Left lung (tissue), 10 donors: ENCODE measurements around the gene ZNF547. TPM values are rescaled to one million over a fixed set of nuclear protein-coding genes. Genes with fewer than 3 reads are reported as not detected.

ENCODE experiments used
- ATAC-seq: fragments of 200-7000 bp; cut with Tn5 transposase; one replicate; pipeline ENCODE4 v1.9.1; 2020; ENCODE audit warnings: moderate library complexity
- DNase-seq, 4 donors: peaks; one replicate each; pipeline ENCODE4 v3.0.0-alpha.2; 2013 to 2020
- H3K27ac ChIP-seq, 2 donors: fragments of 200-600 bp; sonication (generic) in 1 of 2; one replicate each; pipeline versions ENCODE4 v1.5.0 to v1.8.0; 2020 to 2021
- H3K27me3 ChIP-seq, 2 donors: fragments of 200-600 bp; sonication (generic) in 1 of 2; one replicate each; pipeline versions ENCODE4 v1.5.0 to v1.8.0; 2020 to 2021
- H3K36me3 ChIP-seq, 2 donors: fragments of 200-600 bp; sonication (generic) in 1 of 2; one replicate each; pipeline versions ENCODE4 v1.5.0 to v1.8.0; 2020 to 2021
- H3K4me1 ChIP-seq, 2 donors: fragments of 200-600 bp; one replicate each; pipeline ENCODE4 v1.8.0; 2021
- H3K4me3 ChIP-seq, 2 donors: fragments of 200-600 bp; sonication (generic) in 1 of 2; one replicate each; pipeline versions ENCODE4 v1.5.0 to v1.8.0; 2020 to 2021; ENCODE audit warnings: mild to moderate bottlenecking in 1 of 2
- H3K9me3 ChIP-seq, 2 donors: fragments of 200-600 bp; sonication (generic) in 1 of 2; one replicate each; pipeline versions ENCODE4 v1.5.0 to v1.8.0; 2020 to 2021
- CTCF ChIP-seq, 2 donors: fragments of 200-600 bp; sonication (generic) in 1 of 2; IDR thresholded peaks; one replicate each; pipeline versions ENCODE4 v1.5.0 to v1.8.0; 2021; ENCODE audit warnings: antibody characterized with exemption in 2 of 2
- intact Hi-C, 2 donors: fragments of 100-400 bp; cut with DNase I; formaldehyde crosslinking; loops; one replicate each; pipeline versions ENCODE4 v1.11.2 to v1.14.2; 2022
- polyA plus RNA-seq, 6 donors: library from polyadenylated mRNA; unstranded; fragments of 120-200 nt; gene quantifications; one replicate each; pipeline ENCODE4 v1.2.1, GENCODE V29; 2013; ENCODE audit not compliant: insufficient read length in 6 of 6
- total RNA-seq, 2 donors: library from RNA; stranded (reverse); fragmentation: NEBNext Ultra II Directional; extraction: Animal tissue kit (Norgen Biotek cat#: 25700); gene quantifications; one replicate each; pipeline ENCODE4 v1.2.1, GENCODE V29; 2021
- donor health status: DM: no; HTN: yes; CAD: no.
- donor health status: DM: no; HTN: no; CAD: no.

The ZNF547 gene
- total and polyA plus RNA-seq, 8 donors = 2.3 to 8.2 (median 6.1) TPM

- Histone ChIP-seq H3K4me3 (no peak overlapping the region), H3K9me3 (peaks cover 0 to 12% of the 10 kb centered on the region in 2 donors), H3K27ac (no peak overlapping the region), H3K27me3 (no peaks in the 10 kb centered on the region), H3K4me1 (peaks cover under 1 to 11% of the 10 kb centered on the region in 2 donors), H3K36me3 (no peaks in the 10 kb centered on the region)
- DNase-seq (peak; percentile 29 to 83 (median 73)), ATAC-seq (peak; percentile 89)
- intact Hi-C loops = no loop called here
- TF ChIP-seq CTCF (IDR thresholded peaks at IDR 0.05) = peak; percentile 59 to 69
These were observed 43.3 kb downstream of the ZNF547 start for GRCh38 chr19:57406516-57407123.

- peak within 1 kb of the TSS; percentile 60 to 89 for H3K4me3 ChIP-seq
- H3K36me3 ChIP-seq = peaks cover 0 to 35% of the 10 kb centered on the region in 2 donors
- ATAC-seq = peak; percentile 100
- no peak for TF ChIP-seq CTCF (IDR thresholded peaks at IDR 0.05)
- peaks cover 0 to 7% of the 10 kb centered on the region in 2 donors for H3K9me3 ChIP-seq
- no peaks in the 10 kb centered on the region for H3K27me3 ChIP-seq
- peak; percentile 85 to 96 (median 95) for DNase-seq
- peaks cover 9 to 21% of the 10 kb centered on the region in 2 donors for H3K4me1 ChIP-seq
- H3K27ac ChIP-seq = peak within 1 kb of the TSS; percentile 6 to 34
- intact Hi-C loops = no loop called here
These were observed 47.7 kb downstream of the ZNF547 start, which contains the start of gene ZNF17 for GRCh38 chr19:57410877-57411671. Gene ZNF17, plus strand, starts transcription at chr19:57411161. Its CDS starts 2,455 bp downstream, at chr19:57413616.

GRCh38 chr19:57419439-57419838 lies 56.1 kb downstream of the ZNF547 start:
- DNase-seq = no peak
- Histone ChIP-seq H3K27me3 (no peaks in the 10 kb centered on the region), H3K4me3 (no peak overlapping the region), H3K27ac (no peak overlapping the region), H3K9me3 (peaks cover 0 to 88% of the 10 kb centered on the region in 2 donors), H3K4me1 (no peaks in the 10 kb centered on the region), H3K36me3 (peaks cover 5 to 87% of the 10 kb centered on the region in 2 donors)
- ATAC-seq = no peak
- TF ChIP-seq CTCF (IDR thresholded peaks at IDR 0.05) = no peak
- intact Hi-C loops = no loop called here

- H3K4me1 ChIP-seq = no peaks in the 10 kb centered on the region
- peaks cover 0 to 97% of the 10 kb centered on the region in 2 donors for H3K9me3 ChIP-seq
- no peak for ATAC-seq
- no peak overlapping the region for H3K27ac ChIP-seq
- H3K27me3 ChIP-seq = no peaks in the 10 kb centered on the region
- H3K36me3 ChIP-seq = peaks cover 5 to 72% of the 10 kb centered on the region in 2 donors
- no peak for TF ChIP-seq CTCF (IDR thresholded peaks at IDR 0.05)
- no peak for DNase-seq
- intact Hi-C loops = no loop called here
- no peak overlapping the region for H3K4me3 ChIP-seq
These were observed 57.7 kb downstream of the ZNF547 start for GRCh38 chr19:57421037-57421436.

Other genes starting within 250 kb of the ZNF547 start
- not detected for gene USP29, start 243.6 kb upstream of the ZNF547 start, total RNA-seq
- gene USP29, start 243.6 kb upstream of the ZNF547 start, polyA plus RNA-seq = under 1 TPM in 1 of 6 donors, not detected in 5; 0.20 TPM
- gene ZIM3, start 218.3 kb upstream of the ZNF547 start, total RNA-seq = not detected
- under 1 TPM in 5 of 6 donors, not detected in 1; 0.06 to 0.13 (median 0.06) TPM for gene ZIM3, start 218.3 kb upstream of the ZNF547 start, polyA plus RNA-seq
- not detected for gene DUXA, start 196.1 kb upstream of the ZNF547 start, total RNA-seq
- not detected for gene DUXA, start 196.1 kb upstream of the ZNF547 start, polyA plus RNA-seq
- 10 to 100 TPM; 37.9 to 38.7 TPM for gene ZNF264, start 172.1 kb upstream of the ZNF547 start, total RNA-seq
- 10 to 100 TPM; 18.1 to 26.5 (median 23.1) TPM for gene ZNF264, start 172.1 kb upstream of the ZNF547 start, polyA plus RNA-seq
- gene AURKC, start 132.5 kb upstream of the ZNF547 start, total RNA-seq = 1 to 10 TPM in 1 of 2 donors, under 1 TPM in 1; 0.96 to 1.1 TPM
- gene AURKC, start 132.5 kb upstream of the ZNF547 start, polyA plus RNA-seq = 1 to 10 TPM; 1.4 to 3.5 (median 1.9) TPM
- 10 to 100 TPM; 12.0 to 13.8 TPM for gene ZNF805, start 122.9 kb upstream of the ZNF547 start, total RNA-seq
- 1 to 10 TPM; 6.0 to 8.2 (median 7.0) TPM for gene ZNF805, start 122.9 kb upstream of the ZNF547 start, polyA plus RNA-seq
- 10 to 100 TPM; 53.5 to 55.3 TPM for gene ZNF460, start 83.1 kb upstream of the ZNF547 start, total RNA-seq
- 1 to 10 TPM; 3.7 to 6.9 (median 5.6) TPM for gene ZNF460, start 83.1 kb upstream of the ZNF547 start, polyA plus RNA-seq
- 1 to 10 TPM; 6.6 to 7.2 TPM for gene ZNF543, start 43.1 kb upstream of the ZNF547 start, total RNA-seq
- 10 to 100 TPM in 4 of 6 donors, 1 to 10 TPM in 2; 8.9 to 11.6 (median 10.6) TPM for gene ZNF543, start 43.1 kb upstream of the ZNF547 start, polyA plus RNA-seq
- gene ZNF304, start 12.3 kb upstream of the ZNF547 start, total RNA-seq = 1 to 10 TPM; 7.7 to 7.8 TPM
- 10 to 100 TPM; 14.5 to 19.0 (median 17.5) TPM for gene ZNF304, start 12.3 kb upstream of the ZNF547 start, polyA plus RNA-seq
- gene TRAPPC2B, start within 50 bp of the ZNF547 start, total RNA-seq = 1 to 10 TPM; 8.2 to 8.4 TPM
- gene TRAPPC2B, start within 50 bp of the ZNF547 start, polyA plus RNA-seq = 10 to 100 TPM; 10.2 to 16.0 (median 14.3) TPM
- 10 to 100 TPM; 13.8 to 17.1 TPM for gene ZNF548, start 26.3 kb downstream of the ZNF547 start, total RNA-seq
- gene ZNF548, start 26.3 kb downstream of the ZNF547 start, polyA plus RNA-seq = 10 to 100 TPM; 33.7 to 53.0 (median 42.2) TPM
- 1 to 10 TPM; 8.9 to 9.3 TPM for gene ZNF17, start 47.6 kb downstream of the ZNF547 start, total RNA-seq
- gene ZNF17, start 47.6 kb downstream of the ZNF547 start, polyA plus RNA-seq = 10 to 100 TPM; 14.1 to 17.6 (median 15.2) TPM
- gene ZNF749, start 71.8 kb downstream of the ZNF547 start, total RNA-seq = 10 to 100 TPM; 10.3 to 12.2 TPM
- gene ZNF749, start 71.8 kb downstream of the ZNF547 start, polyA plus RNA-seq = 10 to 100 TPM; 11.1 to 15.1 (median 13.1) TPM
- 1 to 10 TPM in 1 of 2 donors, under 1 TPM in 1; 0.65 to 1.0 TPM for gene VN1R1, start 93.6 kb downstream of the ZNF547 start, total RNA-seq
- 1 to 10 TPM; 3.8 to 5.2 (median 4.2) TPM for gene VN1R1, start 93.6 kb downstream of the ZNF547 start, polyA plus RNA-seq
- 10 to 100 TPM in 1 of 2 donors, 1 to 10 TPM in 1; 9.2 to 12.7 TPM for gene ZNF772, start 114.0 kb downstream of the ZNF547 start, total RNA-seq
- 10 to 100 TPM; 14.5 to 19.8 (median 18.2) TPM for gene ZNF772, start 114.0 kb downstream of the ZNF547 start, polyA plus RNA-seq
- gene ZNF419, start 124.2 kb downstream of the ZNF547 start, total RNA-seq = 10 to 100 TPM in 1 of 2 donors, 1 to 10 TPM in 1; 9.8 to 10.2 TPM
- gene ZNF419, start 124.2 kb downstream of the ZNF547 start, polyA plus RNA-seq = 10 to 100 TPM; 21.5 to 34.0 (median 23.7) TPM
- 1 to 10 TPM; 6.4 to 7.2 TPM for gene ZNF773, start 136.4 kb downstream of the ZNF547 start, total RNA-seq
- gene ZNF773, start 136.4 kb downstream of the ZNF547 start, polyA plus RNA-seq = 10 to 100 TPM; 14.3 to 16.2 (median 15.2) TPM
- 1 to 10 TPM; 4.9 to 5.8 TPM for gene ZNF549, start 163.8 kb downstream of the ZNF547 start, total RNA-seq
- gene ZNF549, start 163.8 kb downstream of the ZNF547 start, polyA plus RNA-seq = 10 to 100 TPM; 17.3 to 19.9 (median 18.4) TPM
- 1 to 10 TPM; 7.4 to 7.6 TPM for gene ZNF550, start 196.3 kb downstream of the ZNF547 start, total RNA-seq
- 10 to 100 TPM; 18.7 to 29.9 (median 23.2) TPM for gene ZNF550, start 196.3 kb downstream of the ZNF547 start, polyA plus RNA-seq
- gene ZNF416, start 215.4 kb downstream of the ZNF547 start, total RNA-seq = 1 to 10 TPM; 4.5 TPM
- 1 to 10 TPM; 7.3 to 9.4 (median 7.7) TPM for gene ZNF416, start 215.4 kb downstream of the ZNF547 start, polyA plus RNA-seq
- gene ZIK1, start 220.6 kb downstream of the ZNF547 start, total RNA-seq = 1 to 10 TPM; 4.4 to 4.7 TPM
- gene ZIK1, start 220.6 kb downstream of the ZNF547 start, polyA plus RNA-seq = 10 to 100 TPM; 15.0 to 23.4 (median 18.4) TPM
- 1 to 10 TPM; 2.3 to 3.6 TPM for gene ZNF530, start 236.3 kb downstream of the ZNF547 start, total RNA-seq
- 1 to 10 TPM; 5.8 to 7.6 (median 7.0) TPM for gene ZNF530, start 236.3 kb downstream of the ZNF547 start, polyA plus RNA-seq